Ureter (tissue), 1 donor: ENCODE data around the gene METTL16. TPM values are rescaled to one million over a fixed set of nuclear protein-coding genes. Genes with fewer than 3 reads are reported as not detected.
"Not testable (repeated sequence)": the region's sequence is repeated elsewhere in the genome, so short reads cannot be mapped to it uniquely, and the experiment has no call there.

Experiments used
- DNase-seq: peaks from one replicate; pipeline ENCODE4 v3.0.0-alpha.2; 2020; ENCODE audit warnings: low spot score
- total RNA-seq: library from RNA; stranded (reverse); gene quantifications from one replicate; pipeline ENCODE4 v1.2.4, GENCODE V29; 2023
- donor health status: DM: yes; HTN: yes; CAD: no.

Gene METTL16
- total RNA-seq, result 52.2 TPM

- DNase-seq, result peak; percentile 97
Observed at GRCh38 chr17:2511462-2512369, at the start of gene METTL16. METTL16 (minus strand) TSS chr17:2511888; CDS start chr17:2502331, 9,557 bp downstream.

- DNase-seq, result no peak
Observed at GRCh38 chr17:2560658-2561057, 49.0 kb upstream of the METTL16 start.

- DNase-seq, result no peak
Observed at GRCh38 chr17:2551928-2552327, 40.2 kb upstream of the METTL16 start.

- no peak for DNase-seq
Observed at GRCh38 chr17:2551493-2551892, 39.8 kb upstream of the METTL16 start.

- DNase-seq, result no peak
Observed at GRCh38 chr17:2549392-2550211, 37.9 kb upstream of the METTL16 start.

GRCh38 chr17:2548026-2548425 is 36.3 kb upstream of the METTL16 start:
- not testable (repeated sequence) for DNase-seq

GRCh38 chr17:2547176-2547575 is 35.5 kb upstream of the METTL16 start:
- DNase-seq, result no peak

- DNase-seq, result no peak
Observed at GRCh38 chr17:2545393-2545792, 33.7 kb upstream of the METTL16 start.

- no peak for DNase-seq
Observed at GRCh38 chr17:2542456-2542855, 30.8 kb upstream of the METTL16 start.

- no peak for DNase-seq
Observed at GRCh38 chr17:2542056-2542455, 30.4 kb upstream of the METTL16 start.

GRCh38 chr17:2537579-2537978 is 25.9 kb upstream of the METTL16 start:
- DNase-seq, result not testable (repeated sequence)

GRCh38 chr17:2532146-2532720 is 20.5 kb upstream of the METTL16 start:
- DNase-seq, result no peak

GRCh38 chr17:2531243-2531954 is 19.7 kb upstream of the METTL16 start:
- DNase-seq, result not testable (repeated sequence)

GRCh38 chr17:2521775-2522410 is 10.2 kb upstream of the METTL16 start:
- DNase-seq, result not testable (repeated sequence)

- no peak for DNase-seq
Observed at GRCh38 chr17:2521257-2521656, 9.6 kb upstream of the METTL16 start.

GRCh38 chr17:2517539-2517938 is 5.9 kb upstream of the METTL16 start:
- no peak for DNase-seq

- no peak for DNase-seq
Observed at GRCh38 chr17:2511138-2511461, 588 bp downstream of the METTL16 start.

- DNase-seq, result no peak
Observed at GRCh38 chr17:2510559-2510958, 1.1 kb downstream of the METTL16 start.

GRCh38 chr17:2508035-2508434 is 3.7 kb downstream of the METTL16 start:
- no peak for DNase-seq

- peak; percentile 31 for DNase-seq
Observed at GRCh38 chr17:2507015-2507414, 4.7 kb downstream of the METTL16 start.

- no peak for DNase-seq
Observed at GRCh38 chr17:2503627-2504026, 8.1 kb downstream of the METTL16 start.
